RWPE2 (cell line): ENCODE results near the gene GNAL.
"Not testable (repeated sequence)": the region's sequence is repeated elsewhere in the genome, so short reads cannot be mapped to it uniquely, and the experiment has no call there.

ENCODE experiments used
- ATAC-seq: fragments of 200-7000 bp; cut with Tn5 transposase; 3 replicates; pipeline ENCODE4 v1.9.1; 2021; ENCODE audit warnings: low read depth
- DNase-seq: peaks from one replicate; pipeline ENCODE4 v3.0.0-alpha.2; 2020; ENCODE audit warnings: low spot score
- H3K27ac ChIP-seq: fragments of 450-650 bp; 2 replicates; pipeline ENCODE4 v1.5.1; 2017; ENCODE audit warnings: mild to moderate bottlenecking; ENCODE audit not compliant: poor library complexity, severe bottlenecking
- H3K27me3 ChIP-seq: fragments of 250-450 bp; sonication (Bioruptor Pico); 2 replicates; pipeline ENCODE4 v1.5.1; 2021; ENCODE audit warnings: mild to moderate bottlenecking, moderate library complexity; ENCODE audit not compliant: insufficient read depth, poor library complexity, severe bottlenecking
- H3K36me3 ChIP-seq: fragments of 250-450 bp; sonication (Bioruptor Pico); 2 replicates; pipeline ENCODE4 v1.5.1; 2020; ENCODE audit warnings: low read depth, mild to moderate bottlenecking, moderate library complexity
- H3K4me1 ChIP-seq: fragments of 250-450 bp; sonication (Bioruptor Pico); 2 replicates; pipeline ENCODE4 v1.5.1; 2021; ENCODE audit warnings: mild to moderate bottlenecking, moderate library complexity; ENCODE audit not compliant: insufficient read depth, poor library complexity, severe bottlenecking
- H3K4me3 ChIP-seq: fragments of 250-450 bp; sonication (Bioruptor Pico); 2 replicates; pipeline ENCODE4 v1.5.1; 2021; ENCODE audit warnings: mild to moderate bottlenecking, moderate library complexity; ENCODE audit not compliant: severe bottlenecking
- H3K9me3 ChIP-seq: fragments of 250-450 bp; sonication (Bioruptor Pico); 2 replicates; pipeline ENCODE4 v1.5.1; 2021; ENCODE audit warnings: mild to moderate bottlenecking, moderate library complexity; ENCODE audit not compliant: severe bottlenecking
- CTCF ChIP-seq: fragments of 450-650 bp; IDR thresholded peaks from one replicate; pipeline ENCODE4 v1.5.1; 2017; ENCODE audit warnings: mild to moderate bottlenecking, moderate library complexity; ENCODE audit not compliant: poor library complexity, severe bottlenecking

Gene GNAL

GRCh38 chr18:11851806-11852337 is 162.8 kb downstream of the GNAL start:
- Histone ChIP-seq H3K4me3 (peak overlapping the region; percentile 81), H3K4me1 (peaks cover 31% of the 10 kb centered on the region), H3K9me3 (no peaks in the 10 kb centered on the region), H3K27ac (peak overlapping the region; percentile 96), H3K27me3 (no peaks in the 10 kb centered on the region), H3K36me3 (peaks cover 28% of the 10 kb centered on the region)
- no peak for TF ChIP-seq CTCF
- no peak for DNase-seq
- peak; percentile 24 for ATAC-seq

GRCh38 chr18:11854554-11854953 is 165.5 kb downstream of the GNAL start:
- peak overlapping the region; percentile 96 for H3K27ac ChIP-seq
- H3K4me3 ChIP-seq, DNase-seq, ATAC-seq, H3K27me3 ChIP-seq, H3K9me3 ChIP-seq: not testable (repeated sequence)
- H3K4me1 ChIP-seq: peaks cover 50% of the 10 kb centered on the region
- peaks cover 28% of the 10 kb centered on the region for H3K36me3 ChIP-seq

GRCh38 chr18:11857177-11857887 is 168.3 kb downstream of the GNAL start:
- H3K9me3 ChIP-seq: no peaks in the 10 kb centered on the region
- H3K27me3 ChIP-seq: no peaks in the 10 kb centered on the region
- DNase-seq (peak; percentile 97), ATAC-seq (peak; percentile 70)
- peaks cover 28% of the 10 kb centered on the region for H3K36me3 ChIP-seq
- TF ChIP-seq CTCF: no peak
- peak overlapping the region; percentile 30 for H3K4me3 ChIP-seq
- peak overlapping the region; percentile 96 for H3K27ac ChIP-seq
- H3K4me1 ChIP-seq: peaks cover 50% of the 10 kb centered on the region

GRCh38 chr18:11859282-11859830 is 170.3 kb downstream of the GNAL start:
- DNase-seq: no peak
- H3K4me1 ChIP-seq: peaks cover 37% of the 10 kb centered on the region
- no peak for ATAC-seq
- H3K4me3 ChIP-seq: peak overlapping the region; percentile 30
- H3K36me3 ChIP-seq: 0 out of 2 replicates have a peak, but pooled peaks cover 10% of the 10 kb centered on the region
- no peak for TF ChIP-seq CTCF
- H3K27me3 ChIP-seq: no peaks in the 10 kb centered on the region
- H3K9me3 ChIP-seq: no peaks in the 10 kb centered on the region
- peak overlapping the region; percentile 96 for H3K27ac ChIP-seq

- 0 out of 2 replicates have a peak, but pooled peaks cover 8% of the 10 kb centered on the region for H3K36me3 ChIP-seq
- peak overlapping the region; percentile 96 for H3K27ac ChIP-seq
- TF ChIP-seq CTCF: peak; percentile 48
- DNase-seq: peak; percentile 86
- H3K4me3 ChIP-seq: peak overlapping the region; percentile 30
- H3K4me1 ChIP-seq: peaks cover 37% of the 10 kb centered on the region
- H3K9me3 ChIP-seq: no peaks in the 10 kb centered on the region
- no peaks in the 10 kb centered on the region for H3K27me3 ChIP-seq
- peak; percentile 70 for ATAC-seq
Measured at GRCh38 chr18:11859903-11860407, 170.9 kb downstream of the GNAL start.
